UCSD-AML1 (cell line): ENCODE data around the gene ATP5MK.
"Not testable (repeated sequence)": the region's sequence is repeated elsewhere in the genome, so short reads cannot be mapped to it uniquely, and the experiment has no call there.

Experiments
- DNase-seq: peaks from one replicate; lab custom pipeline; 2025; ENCODE audit not compliant: unreplicated experiment; lab: John Stamatoyannopoulos, UW

The ATP5MK gene, protein sequence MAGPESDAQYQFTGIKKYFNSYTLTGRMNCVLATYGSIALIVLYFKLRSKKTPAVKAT

DNA sequence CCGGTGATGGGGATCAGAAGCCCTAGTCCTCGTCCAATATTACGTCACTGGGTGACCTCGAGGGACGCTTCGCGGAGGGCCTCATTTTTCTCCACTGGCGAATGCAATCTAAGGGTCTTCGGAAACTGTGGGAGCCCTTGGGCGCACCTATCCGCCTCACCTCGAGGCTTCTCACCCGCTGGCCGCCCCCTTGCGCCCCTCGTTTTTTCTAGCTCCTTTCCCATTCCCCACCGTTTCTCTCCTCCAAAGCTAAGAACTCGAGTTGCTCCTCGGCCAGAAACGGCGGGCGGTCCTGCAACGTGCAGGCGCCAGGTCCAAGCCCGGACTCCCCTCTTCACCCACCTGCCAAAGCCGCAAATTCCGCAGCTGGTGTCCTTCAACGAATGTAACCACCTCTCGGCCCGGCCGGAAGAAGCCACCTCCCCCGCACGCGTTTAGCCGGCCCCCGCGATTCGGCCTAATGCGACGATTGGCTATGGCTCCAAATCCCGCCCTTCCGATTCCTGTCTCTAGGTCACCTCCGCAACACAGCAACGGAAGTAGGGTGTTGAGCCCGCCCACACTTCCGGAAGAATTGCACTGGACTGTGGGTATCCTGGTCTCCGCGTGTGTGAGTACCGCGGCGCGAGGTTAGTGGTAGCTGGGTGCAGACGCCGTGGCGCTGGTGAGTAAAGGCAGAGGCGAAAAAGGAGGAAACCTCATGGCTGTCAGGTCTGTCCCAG lies at the start of gene ATP5MK, which contains the start of gene PDCD11:
TSS of gene ATP5MK (minus strand) at position 409 of the 722 bp plus-strand sequence. CDS start 4,018 bp downstream, outside the sequence.
TSS of gene PDCD11 (plus strand) at position 560 of the 722 bp plus-strand sequence. CDS start 1,801 bp downstream, outside the sequence.
- peak; percentile 97 for DNase-seq

DNA sequence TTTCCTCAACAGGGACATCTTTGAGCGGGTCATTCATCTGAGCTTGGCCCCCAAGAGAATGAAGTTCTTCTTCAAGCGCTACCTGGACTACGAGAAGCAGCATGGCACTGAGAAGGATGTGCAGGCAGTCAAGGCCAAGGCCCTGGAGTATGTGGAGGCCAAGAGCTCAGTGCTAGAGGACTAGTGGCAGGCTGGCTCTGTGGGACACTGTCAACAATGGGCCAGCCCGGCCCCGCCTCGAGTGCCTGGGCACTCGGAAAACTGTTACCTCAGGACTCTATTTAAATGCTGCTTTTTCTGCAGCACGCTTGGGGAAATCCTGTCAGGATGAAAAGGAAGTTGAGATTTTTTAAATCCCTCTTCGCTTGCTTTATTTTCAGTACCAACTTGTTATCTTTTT lies 49.1 kb upstream of the ATP5MK start:
- DNase-seq = no peak

DNA sequence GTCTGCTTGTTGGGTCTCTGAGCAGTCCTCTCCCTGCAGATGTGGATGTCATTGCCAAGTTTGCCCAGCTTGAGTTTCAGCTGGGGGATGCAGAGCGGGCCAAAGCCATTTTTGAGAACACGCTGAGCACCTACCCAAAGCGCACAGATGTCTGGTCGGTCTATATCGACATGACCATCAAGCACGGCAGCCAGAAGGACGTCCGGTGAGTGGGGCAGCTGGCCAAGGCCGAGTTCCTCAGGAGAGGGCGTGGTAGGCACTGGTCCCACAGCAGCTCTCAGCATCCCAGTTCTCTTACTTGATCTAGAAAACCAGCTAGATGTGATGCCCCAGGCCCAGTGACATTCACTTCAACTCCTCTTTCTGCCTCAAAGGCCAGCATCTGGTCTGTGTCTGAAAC lies 48.2 kb upstream of the ATP5MK start:
- DNase-seq = no peak

DNA sequence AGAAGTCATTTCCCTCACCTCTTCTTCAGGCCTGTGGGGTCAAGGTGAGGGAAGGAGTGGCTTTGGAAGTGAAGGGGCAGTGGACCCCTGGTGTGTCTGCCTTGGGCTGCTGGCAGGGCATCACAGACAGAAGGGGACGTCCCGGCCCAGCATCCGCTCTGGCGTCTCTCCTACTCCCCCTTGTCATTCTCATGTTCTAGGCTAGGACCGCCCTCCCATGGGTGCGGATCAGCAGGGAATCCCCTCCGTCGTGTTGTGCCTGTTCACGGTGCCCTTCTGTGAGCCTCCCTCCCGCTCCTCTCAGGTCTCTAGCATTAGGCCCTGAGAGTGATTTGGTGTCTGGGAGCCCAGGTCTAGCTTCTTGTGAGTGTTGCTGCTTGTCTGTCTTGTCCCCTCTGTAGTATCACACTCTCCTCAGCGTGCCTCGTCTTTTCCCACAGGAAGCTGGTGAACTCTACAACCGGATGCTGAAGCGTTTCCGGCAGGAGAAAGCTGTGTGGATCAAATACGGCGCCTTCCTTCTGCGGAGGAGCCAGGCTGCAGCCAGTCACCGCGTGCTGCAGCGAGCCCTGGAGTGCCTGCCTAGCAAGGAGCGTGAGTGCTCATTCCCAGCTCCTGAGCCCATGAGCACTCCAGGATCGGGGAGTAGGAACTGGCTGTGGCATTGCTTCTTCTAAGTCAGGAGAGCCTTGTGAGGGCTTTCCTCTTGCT lies 47.4 kb upstream of the ATP5MK start:
- no peak for DNase-seq

DNA sequence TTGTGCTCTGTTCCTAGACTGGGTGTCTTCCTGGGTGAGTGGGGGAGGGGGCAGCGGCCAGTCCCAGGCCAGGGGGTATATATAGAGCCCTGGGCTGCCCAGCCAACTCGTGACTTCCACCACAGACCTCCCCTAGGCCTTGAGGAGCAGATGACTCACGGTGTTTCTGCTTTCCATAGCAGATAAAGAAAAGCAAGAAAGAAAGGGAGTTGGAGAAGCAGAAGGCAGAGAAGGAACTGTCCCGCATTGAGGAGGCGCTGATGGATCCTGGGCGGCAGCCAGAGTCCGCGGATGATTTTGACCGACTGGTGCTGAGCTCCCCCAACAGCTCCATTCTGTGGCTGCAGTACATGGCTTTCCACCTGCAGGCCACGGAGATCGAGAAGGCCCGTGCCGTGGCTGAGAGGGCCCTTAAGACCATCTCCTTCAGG lies 45.8 kb upstream of the ATP5MK start:
- no peak for DNase-seq

DNA sequence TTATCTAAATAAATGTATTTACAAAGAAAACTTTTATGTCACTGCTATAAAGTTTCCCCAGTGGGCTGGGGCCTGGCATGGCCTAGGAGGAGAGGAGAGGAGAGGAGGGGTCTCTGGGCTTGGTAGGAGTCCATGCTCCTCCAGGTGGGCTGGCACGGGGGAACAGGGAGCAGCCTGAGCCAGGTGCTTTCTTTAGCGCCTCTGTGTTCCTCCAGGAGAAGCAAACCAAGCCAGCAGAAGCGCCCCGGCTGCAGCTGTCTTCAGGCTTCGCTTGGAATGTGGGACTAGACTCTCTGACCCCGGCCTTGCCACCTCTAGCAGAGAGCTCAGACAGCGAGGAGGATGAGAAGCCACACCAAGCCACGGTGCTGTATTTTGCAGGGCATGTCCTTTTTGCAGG lies 45.3 kb upstream of the ATP5MK start:
- DNase-seq = no peak

DNA sequence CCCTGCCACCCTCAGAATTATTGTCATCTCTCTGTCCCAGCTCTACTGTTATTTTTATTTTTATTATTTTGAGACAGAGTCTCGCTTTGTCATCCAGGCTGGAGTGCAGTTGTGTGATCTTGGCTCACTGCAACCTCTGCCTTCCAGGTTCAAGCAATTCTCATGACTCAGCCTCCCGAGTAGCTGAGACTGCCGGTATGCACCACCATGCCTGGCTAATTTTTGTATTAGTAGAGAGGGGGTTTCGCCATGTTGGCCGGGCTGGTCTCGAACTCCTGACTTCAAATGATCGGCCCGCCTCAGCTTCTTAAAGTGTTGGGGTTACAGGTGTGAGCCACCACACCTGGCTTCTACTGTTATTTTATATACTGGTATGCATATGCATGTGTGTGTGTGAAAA lies 44.9 kb upstream of the ATP5MK start:
- no peak for DNase-seq

DNA sequence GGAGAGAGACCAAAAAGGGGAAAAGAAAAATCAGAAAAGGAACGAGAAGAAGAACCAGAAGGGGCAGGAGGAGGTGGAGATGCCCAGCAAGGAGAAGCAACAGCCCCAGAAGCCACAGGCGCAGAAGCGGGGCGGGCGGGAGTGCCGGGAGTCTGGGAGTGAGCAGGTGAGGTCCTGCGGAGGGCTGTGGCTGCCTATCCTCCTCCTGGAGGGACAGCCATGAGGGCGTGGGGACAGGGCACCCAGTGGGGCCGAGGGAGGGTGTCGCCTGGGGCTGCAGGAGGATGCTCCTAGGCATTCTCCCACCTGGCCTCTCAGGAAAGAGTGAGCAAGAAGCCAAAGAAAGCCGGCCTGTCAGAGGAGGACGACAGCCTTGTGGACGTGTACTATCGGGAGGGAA lies 44.1 kb upstream of the ATP5MK start:
- no peak for DNase-seq

DNA sequence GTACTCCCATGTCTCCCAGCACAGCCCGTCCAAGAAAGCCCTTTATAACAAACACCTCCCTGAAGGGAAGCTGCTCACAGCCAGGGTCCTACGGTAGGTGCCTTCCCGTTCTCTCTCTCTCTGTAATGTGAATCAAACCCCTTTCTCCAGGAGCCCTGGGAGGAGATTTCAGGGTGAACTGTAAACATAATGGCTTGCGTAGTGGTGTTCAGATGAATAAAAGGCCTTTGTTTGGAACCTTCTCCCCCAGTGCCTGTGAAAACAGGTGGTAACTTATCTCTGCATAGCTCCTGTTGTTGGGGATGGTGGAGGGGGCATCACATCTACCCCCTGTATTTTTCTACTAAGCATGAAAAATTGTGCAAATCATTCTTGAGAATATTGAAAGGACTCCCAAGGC lies 43.5 kb upstream of the ATP5MK start:
- DNase-seq = no peak

DNA sequence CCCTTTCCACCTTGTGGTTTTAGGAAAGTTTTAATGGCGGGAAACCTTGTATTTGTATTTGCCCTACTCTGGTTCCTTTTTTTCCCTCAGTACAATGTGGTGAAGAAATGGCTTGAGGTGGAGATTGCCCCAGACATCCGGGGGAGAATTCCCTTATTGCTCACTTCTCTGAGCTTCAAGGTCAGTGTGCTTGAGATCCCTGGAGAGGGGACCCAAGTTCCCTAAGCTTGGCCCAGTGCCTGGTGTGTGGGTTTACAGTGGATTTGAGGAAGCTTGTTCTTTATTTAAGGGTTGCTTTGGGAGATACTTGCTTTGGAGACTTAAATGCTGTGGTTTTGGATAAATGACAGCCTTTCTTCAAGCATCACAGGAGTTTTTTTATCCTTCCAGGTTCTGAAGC lies 37.6 kb upstream of the ATP5MK start:
- no peak for DNase-seq

DNA sequence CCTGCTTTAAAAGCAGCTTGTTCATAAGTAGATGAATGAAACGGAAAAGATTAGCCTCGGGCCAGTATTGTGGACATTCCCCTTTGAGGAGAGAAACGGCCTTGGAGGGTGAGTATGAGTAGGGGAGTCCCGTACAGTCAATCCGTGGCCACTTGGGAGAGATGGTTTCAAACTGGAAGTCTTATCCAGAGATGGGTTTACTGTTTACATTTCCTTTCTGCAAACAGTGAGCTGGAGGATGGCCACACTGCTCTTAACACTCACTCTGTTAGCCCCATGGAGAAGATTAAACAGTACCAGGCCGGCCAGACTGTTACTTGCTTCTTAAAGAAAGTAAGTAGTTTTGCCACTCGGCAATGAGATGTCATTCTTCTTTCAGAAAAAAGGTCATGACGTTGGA lies 35.6 kb upstream of the ATP5MK start:
- no peak for DNase-seq

DNA sequence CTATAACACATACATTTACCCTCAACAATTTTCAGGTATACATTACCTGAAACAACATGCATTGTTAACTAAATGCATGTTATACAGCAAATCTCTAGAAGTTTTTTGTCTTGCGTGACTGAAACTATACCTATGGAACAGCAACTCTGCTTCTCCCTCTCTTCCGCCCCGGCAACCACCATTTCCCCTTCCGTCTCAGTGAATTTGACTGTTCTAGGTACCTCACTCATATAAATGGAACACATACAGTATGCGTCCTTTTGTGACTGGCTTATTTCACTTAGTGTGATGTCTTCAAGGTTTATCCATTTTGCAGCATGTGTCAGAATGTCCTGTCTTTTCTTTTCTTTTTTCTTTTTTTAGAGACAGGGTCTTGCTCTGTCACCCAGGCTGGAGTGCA lies 33.4 kb upstream of the ATP5MK start:
- DNase-seq = no peak

DNA sequence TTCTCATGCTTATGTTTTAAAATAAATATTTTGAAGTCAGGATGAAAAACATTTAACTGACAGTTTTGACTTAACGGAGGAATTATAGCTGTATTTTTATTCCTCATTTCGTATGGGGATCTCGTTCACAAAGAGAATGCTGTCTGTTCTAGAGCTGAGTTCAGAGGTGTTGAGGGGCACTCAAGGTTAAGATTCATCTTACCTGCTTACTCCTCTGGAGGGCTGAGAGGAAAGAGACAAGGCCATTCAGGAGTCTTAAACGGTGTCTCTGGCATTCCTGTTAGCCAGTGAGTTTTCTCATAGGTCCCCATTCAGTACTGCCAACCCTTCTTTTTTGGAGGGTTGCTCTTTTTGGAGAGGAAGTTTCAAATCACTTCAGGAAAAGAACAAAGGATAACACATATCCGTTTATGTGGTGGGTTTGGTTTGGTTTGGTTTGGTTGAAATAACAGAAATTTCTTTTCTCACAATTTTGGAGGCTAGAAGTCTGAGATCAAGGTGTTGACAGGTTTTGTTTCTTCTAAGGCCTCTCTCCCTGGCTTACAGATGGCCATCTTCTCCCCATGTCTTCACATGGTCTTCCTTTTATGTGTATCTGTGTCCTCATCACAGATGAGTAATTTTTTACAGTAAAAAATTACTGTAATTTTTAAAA lies 32.8 kb upstream of the ATP5MK start:
- no peak for DNase-seq

DNA sequence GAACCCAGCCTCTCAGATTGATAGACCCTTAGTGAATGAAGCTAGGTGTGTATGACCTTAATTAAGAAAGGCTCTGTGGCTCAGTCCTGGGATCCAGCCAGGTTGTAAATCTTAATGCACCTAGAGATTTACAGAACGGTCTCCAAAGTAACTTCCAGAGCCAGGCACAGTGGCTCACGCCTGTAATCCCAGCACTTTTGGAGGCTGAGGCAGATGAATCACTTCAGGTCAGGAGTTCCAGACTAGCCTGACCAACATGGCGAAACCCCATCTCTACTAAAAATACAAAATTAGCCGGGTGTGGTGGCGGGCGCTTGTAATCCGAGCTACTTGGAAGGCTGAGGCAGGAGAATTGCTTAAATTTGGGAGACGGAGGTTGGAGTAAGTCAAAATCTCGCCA lies 31.6 kb upstream of the ATP5MK start:
- no peak for DNase-seq

DNA sequence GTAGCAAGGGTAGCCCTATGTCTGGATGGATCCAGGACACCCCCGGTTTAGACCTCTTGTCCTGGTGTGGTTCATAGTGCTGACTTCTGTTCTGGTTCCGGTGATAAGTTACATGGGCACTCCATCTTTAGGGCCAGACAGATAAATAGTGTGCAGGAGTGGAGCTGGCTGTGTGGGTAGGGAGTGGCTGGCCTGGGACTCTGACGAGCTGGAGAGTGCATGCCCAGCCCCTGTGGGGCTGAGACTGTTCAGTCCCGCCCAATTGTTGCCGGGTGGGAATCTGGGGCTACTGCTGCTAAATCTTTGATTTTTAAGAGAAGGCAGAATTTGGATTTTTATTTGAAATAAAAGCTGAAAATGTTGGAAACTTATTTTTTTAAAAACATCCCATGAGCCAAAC lies 27.5 kb upstream of the ATP5MK start:
- DNase-seq = no peak

DNA sequence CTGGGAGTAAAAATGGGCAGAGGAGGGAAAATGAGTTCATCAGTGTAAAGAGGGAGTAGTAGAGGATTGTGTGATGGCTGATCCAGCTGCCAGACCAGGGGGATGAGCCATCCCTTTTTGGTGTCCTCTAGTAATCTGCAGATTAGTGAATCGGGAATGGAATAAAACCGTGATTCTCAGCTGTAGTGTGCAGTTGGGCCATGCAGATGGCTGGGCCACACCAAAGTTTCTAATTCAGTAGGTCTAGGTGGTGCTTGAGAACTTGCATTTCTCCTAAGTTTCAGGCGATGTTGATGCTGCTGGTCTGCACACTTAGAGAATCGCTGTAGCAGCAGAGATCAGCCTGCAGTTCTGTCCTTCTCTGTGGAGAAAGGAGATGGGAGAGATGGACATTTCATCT lies 22.8 kb upstream of the ATP5MK start:
- no peak for DNase-seq

DNA sequence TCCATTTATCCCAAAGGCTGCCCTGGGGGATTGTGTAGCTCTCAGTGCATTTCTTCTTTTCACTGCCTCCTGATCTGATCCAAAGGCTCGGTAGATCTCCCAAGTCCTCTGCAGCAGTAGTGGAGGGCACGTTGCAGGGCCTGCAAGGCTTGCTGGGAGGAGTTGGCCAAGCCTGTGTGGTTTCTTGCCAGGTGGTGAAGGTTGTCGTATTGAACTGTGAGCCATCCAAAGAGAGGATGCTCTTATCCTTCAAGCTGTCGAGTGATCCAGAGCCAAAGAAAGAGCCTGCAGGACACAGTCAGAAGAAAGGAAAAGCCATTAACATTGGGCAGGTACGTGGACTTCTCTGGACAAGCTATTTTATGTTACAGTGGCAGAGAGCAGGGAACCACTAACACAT lies 21.3 kb upstream of the ATP5MK start:
- DNase-seq = no peak

DNA sequence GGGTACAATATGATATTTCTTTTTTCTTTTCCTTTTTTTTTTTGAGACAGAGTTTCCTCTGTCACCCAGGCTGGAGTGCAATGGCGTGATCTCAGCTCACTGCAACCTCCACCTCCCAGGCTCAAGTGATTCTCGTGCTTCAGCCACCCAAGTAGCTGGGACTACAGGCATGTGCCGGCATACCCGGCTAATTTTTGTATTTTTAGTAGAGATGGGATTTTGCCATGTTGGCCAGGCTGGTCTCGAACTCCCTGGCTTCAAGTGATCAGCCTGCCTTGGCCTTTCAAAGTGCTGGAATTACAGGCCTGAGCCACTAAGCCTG lies 20.8 kb upstream of the ATP5MK start:
- DNase-seq = not testable (repeated sequence)

DNA sequence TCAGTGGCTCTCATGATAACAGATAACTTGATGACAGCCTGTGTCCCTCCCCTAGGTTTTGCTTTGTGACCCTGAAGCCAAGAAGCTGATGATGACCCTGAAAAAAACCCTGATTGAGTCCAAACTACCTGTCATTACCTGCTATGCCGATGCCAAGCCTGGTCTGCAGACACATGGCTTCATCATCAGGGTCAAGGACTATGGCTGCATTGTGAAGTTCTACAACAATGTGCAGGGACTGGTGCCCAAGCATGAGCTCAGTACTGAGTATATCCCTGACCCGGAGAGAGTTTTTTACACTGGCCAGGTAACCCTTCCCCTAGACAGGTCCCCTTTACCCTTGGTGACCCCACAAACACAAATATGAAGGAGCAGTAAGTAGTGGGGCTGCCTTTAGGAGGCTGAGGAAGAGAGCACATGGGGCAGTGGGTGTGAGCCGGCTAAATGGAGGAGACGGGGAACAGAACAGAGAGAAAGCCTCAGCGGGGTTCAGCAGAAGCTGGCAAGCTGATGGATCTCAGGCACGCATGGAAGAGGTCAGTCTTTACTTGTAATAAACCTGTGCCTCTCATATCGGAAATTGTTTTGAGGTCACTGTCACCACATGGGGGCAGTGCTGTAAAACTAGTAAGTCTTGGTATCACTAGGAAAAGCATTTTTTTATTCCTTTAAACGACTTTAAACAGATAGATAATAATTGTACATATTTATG lies 20.3 kb upstream of the ATP5MK start:
- peak; percentile 23 for DNase-seq

DNA sequence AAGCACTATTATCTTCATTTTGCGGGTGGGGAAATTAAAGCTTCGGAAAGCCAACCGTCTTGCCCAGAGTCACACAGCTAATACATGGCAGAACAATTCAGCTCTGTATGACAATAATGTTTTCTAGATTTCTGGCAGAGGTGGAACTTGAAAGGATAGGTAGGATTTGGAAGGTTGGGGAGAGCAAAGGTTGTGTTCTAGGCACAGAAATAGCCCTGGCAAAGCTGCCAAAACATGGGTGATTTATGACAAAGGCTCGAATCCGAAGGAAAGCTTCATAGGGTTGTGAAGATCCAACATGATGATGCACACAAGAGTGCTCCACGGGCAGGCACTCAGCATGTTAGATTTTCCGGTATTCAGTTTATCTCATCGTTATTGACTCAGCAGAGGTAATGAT lies 19.3 kb upstream of the ATP5MK start:
- DNase-seq = no peak

DNA sequence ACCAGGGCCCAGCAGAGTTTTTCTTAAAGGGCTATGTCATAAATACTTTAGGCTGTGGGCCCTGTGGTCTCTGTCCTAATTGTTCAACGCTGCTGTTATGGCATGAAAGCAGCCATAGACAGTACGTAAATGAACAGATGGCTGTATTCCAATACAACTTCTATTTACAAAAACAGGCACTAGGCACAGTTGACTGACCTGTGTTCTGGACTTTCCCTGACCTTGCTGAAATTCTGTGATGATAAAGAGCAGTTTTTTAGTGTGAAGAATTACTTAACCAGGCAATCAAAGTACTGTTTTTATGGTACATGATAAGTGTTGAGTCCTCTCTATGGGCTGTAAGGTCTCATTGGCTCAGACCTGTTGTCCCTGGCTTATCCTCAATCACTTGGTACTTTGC lies 17.3 kb upstream of the ATP5MK start:
- no peak for DNase-seq
